Adrenal gland (tissue), 5 donors: Measurements from ENCODE around the gene TMEM107.

Experiments
- POLR2A ChIP-seq, 2 donors: fragments of 450-650 bp; IDR thresholded peaks; one replicate each; pipeline ENCODE4 v1.6.1; 2017; ENCODE audit warnings: antibody characterized with exemption in 2 of 2, mild to moderate bottlenecking in 2 of 2, moderate library complexity in 1 of 2
- TF ChIP-seq, protein P1 (sequence below), 6 experiments: fragments of 450-650 bp in 4 of 6; fragments of 200-600 bp in 2 of 6; sonication (generic) in 1 of 6; IDR thresholded peaks; 1 replicate in 5 of 6; 2 replicates in 1 of 6; pipeline versions ENCODE4 v1.5.1 to v1.8.0; 2016 to 2021; ENCODE audit warnings: antibody characterized with exemption in 6 of 6, mild to moderate bottlenecking in 2 of 6, moderate library complexity in 1 of 6
- donor health status: DM: no; HTN: no; CAD: no.

- no peak for TF ChIP-seq POLR2A (IDR thresholded peaks at IDR 0.05)
- TF ChIP-seq, protein P1, sequence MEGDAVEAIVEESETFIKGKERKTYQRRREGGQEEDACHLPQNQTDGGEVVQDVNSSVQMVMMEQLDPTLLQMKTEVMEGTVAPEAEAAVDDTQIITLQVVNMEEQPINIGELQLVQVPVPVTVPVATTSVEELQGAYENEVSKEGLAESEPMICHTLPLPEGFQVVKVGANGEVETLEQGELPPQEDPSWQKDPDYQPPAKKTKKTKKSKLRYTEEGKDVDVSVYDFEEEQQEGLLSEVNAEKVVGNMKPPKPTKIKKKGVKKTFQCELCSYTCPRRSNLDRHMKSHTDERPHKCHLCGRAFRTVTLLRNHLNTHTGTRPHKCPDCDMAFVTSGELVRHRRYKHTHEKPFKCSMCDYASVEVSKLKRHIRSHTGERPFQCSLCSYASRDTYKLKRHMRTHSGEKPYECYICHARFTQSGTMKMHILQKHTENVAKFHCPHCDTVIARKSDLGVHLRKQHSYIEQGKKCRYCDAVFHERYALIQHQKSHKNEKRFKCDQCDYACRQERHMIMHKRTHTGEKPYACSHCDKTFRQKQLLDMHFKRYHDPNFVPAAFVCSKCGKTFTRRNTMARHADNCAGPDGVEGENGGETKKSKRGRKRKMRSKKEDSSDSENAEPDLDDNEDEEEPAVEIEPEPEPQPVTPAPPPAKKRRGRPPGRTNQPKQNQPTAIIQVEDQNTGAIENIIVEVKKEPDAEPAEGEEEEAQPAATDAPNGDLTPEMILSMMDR (IDR thresholded peaks at IDR 0.05), result no peak
Observed at GRCh38 chr17:8124350-8125153, 51.6 kb downstream of the TMEM107 start.
